Breast epithelium (tissue), 4 donors: ENCODE results near the gene RHCG. TPM values are rescaled to one million over a fixed set of nuclear protein-coding genes. Genes with fewer than 3 reads are reported as not detected.

Source experiments
- DNase-seq, 2 donors: peaks; one replicate each; pipeline ENCODE4 v3.0.0-alpha.2; 2019; ENCODE audit warnings: low spot score in 2 of 2
- H3K27ac ChIP-seq, 2 donors: fragments of 200-600 bp; sonication (generic) in 1 of 2; one replicate each; pipeline ENCODE4 v1.5.1; 2016 to 2019; ENCODE audit warnings: mild to moderate bottlenecking in 1 of 2
- H3K27me3 ChIP-seq, 2 donors: fragments of 200-600 bp; sonication (generic) in 1 of 2; one replicate each; pipeline versions ENCODE4 v1.5.1 to v1.6.0; 2017 to 2019; ENCODE audit warnings: control low read depth in 1 of 2, mild to moderate bottlenecking in 1 of 2
- H3K36me3 ChIP-seq: fragments of 200-600 bp; one replicate; pipeline ENCODE4 v1.5.1; 2019
- H3K4me1 ChIP-seq, 2 donors: fragments of 200-600 bp; sonication (generic); one replicate each; pipeline ENCODE4 v1.5.1; 2016 to 2019; ENCODE audit warnings: control low read depth in 1 of 2
- H3K4me3 ChIP-seq, 3 donors: fragments of 200-600 bp; sonication (generic); 1 replicate in 2 of 3; 2 replicates in 1 of 3; pipeline ENCODE4 v1.5.1; 2016 to 2019; ENCODE audit warnings: mild to moderate bottlenecking in 3 of 3, moderate library complexity in 2 of 3
- H3K9me3 ChIP-seq, 2 donors: fragments of 200-600 bp; sonication (generic) in 1 of 2; one replicate each; pipeline ENCODE4 v1.5.1; 2016 to 2019; ENCODE audit warnings: control low read depth in 1 of 2
- CTCF ChIP-seq, 3 donors: fragments of 450-650 bp; IDR thresholded peaks; one replicate each; pipeline ENCODE4 v1.5.1; 2016 to 2017; ENCODE audit warnings: antibody characterized with exemption in 3 of 3, mild to moderate bottlenecking in 3 of 3, moderate library complexity in 3 of 3
- POLR2A ChIP-seq: fragments of 450-650 bp; IDR thresholded peaks from one replicate; pipeline ENCODE4 v1.6.1; 2016; ENCODE audit warnings: antibody characterized with exemption, mild to moderate bottlenecking, moderate library complexity
- POLR2AphosphoS5 ChIP-seq, 3 donors: sonication (generic); formaldehyde crosslinking; IDR thresholded peaks; one replicate each; pipeline ENCODE4 v1.6.1; 2017; ENCODE audit warnings: antibody characterized with exemption in 3 of 3
- intact Hi-C: fragments of 100-400 bp; cut with DNase I; formaldehyde crosslinking; loops from one replicate; pipeline ENCODE4 v1.15.1; 2023; ENCODE audit warnings: low total_unique reads
- total RNA-seq, 3 donors: library from RNA; depleted of rRNA; stranded (reverse); fragments of >200 nt; gene quantifications; one replicate each; pipeline ENCODE4 v1.1.0, GENCODE V29; 2016

The RHCG gene
- total RNA-seq, 3 donors from 2014 or later: 0.16 to 1.5 (median 0.66) TPM

- TF ChIP-seq POLR2AphosphoS5 (IDR thresholded peaks at IDR 0.05) (no peak), CTCF (IDR thresholded peaks at IDR 0.05) (no peak), POLR2A (no peak)
- no peaks in the 10 kb centered on the region for H3K4me1 ChIP-seq
- intact Hi-C loops: loop anchor here (1.0 kb wide), 1 partner anchor 29 kb away; no protein-coding TSS in a partner anchor
These were observed 27.8 kb upstream of the RHCG start for GRCh38 chr15:89524184-89524583.

GRCh38 chr15:89523101-89523500, 26.7 kb upstream of the RHCG start:
- no peak for DNase-seq
- Histone ChIP-seq H3K4me1 (no peaks in the 10 kb centered on the region), H3K4me3 (no peak overlapping the region), H3K27me3 (no peaks in the 10 kb centered on the region), H3K9me3 (no peaks in the 10 kb centered on the region), H3K36me3 (no peaks in the 10 kb centered on the region), H3K27ac (no peak overlapping the region)
- intact Hi-C loops: no loop called here
- TF ChIP-seq POLR2AphosphoS5 (IDR thresholded peaks at IDR 0.05) (no peak), CTCF (IDR thresholded peaks at IDR 0.05) (no peak), POLR2A (no peak)

More at GRCh38 chr15:89524184-89524583, 27.8 kb upstream of the RHCG start:
- Histone ChIP-seq H3K27me3 (no peaks in the 10 kb centered on the region), H3K9me3 (no peaks in the 10 kb centered on the region), H3K4me3 (no peak overlapping the region), H3K27ac (no peak overlapping the region), H3K36me3 (no peaks in the 10 kb centered on the region)
- no peak for DNase-seq

- H3K9me3 ChIP-seq: no peaks in the 10 kb centered on the region
- no peak overlapping the region for H3K4me3 ChIP-seq
- intact Hi-C loops: no loop called here
- H3K36me3 ChIP-seq: no peaks in the 10 kb centered on the region
- TF ChIP-seq POLR2A (no peak), CTCF (IDR thresholded peaks at IDR 0.05) (no peak), POLR2AphosphoS5 (IDR thresholded peaks at IDR 0.05) (no peak)
- H3K27me3 ChIP-seq: no peaks in the 10 kb centered on the region
- no peak for DNase-seq
- no peaks in the 10 kb centered on the region for H3K4me1 ChIP-seq
- no peak overlapping the region for H3K27ac ChIP-seq
These were observed 25.2 kb upstream of the RHCG start for GRCh38 chr15:89521605-89522004.

GRCh38 chr15:89515477-89515876, 19.1 kb upstream of the RHCG start:
- intact Hi-C loops: loop anchor here (5.0 kb wide), 1 partner anchor 148 kb away; no protein-coding TSS in a partner anchor
- Histone ChIP-seq H3K4me1 (no peaks in the 10 kb centered on the region), H3K9me3 (no peaks in the 10 kb centered on the region), H3K4me3 (no peak overlapping the region), H3K36me3 (no peaks in the 10 kb centered on the region), H3K27me3 (peaks cover 0 to 4% of the 10 kb centered on the region in 2 donors), H3K27ac (no peak overlapping the region)
- TF ChIP-seq POLR2AphosphoS5 (IDR thresholded peaks at IDR 0.05): no peak
- TF ChIP-seq POLR2A: no peak
- TF ChIP-seq CTCF (IDR thresholded peaks at IDR 0.05): no peak
- no peak for DNase-seq

GRCh38 chr15:89514596-89515406, 18.4 kb upstream of the RHCG start:
- TF ChIP-seq POLR2AphosphoS5 (IDR thresholded peaks at IDR 0.05) (no peak), CTCF (IDR thresholded peaks at IDR 0.05) (no peak), POLR2A (no peak)
- DNase-seq: peak in 1 of 2 donors; percentile 21
- Histone ChIP-seq H3K9me3 (no peaks in the 10 kb centered on the region), H3K4me3 (no peak overlapping the region), H3K36me3 (no peaks in the 10 kb centered on the region), H3K4me1 (no peaks in the 10 kb centered on the region), H3K27ac (no peak overlapping the region), H3K27me3 (peaks cover 0 to 4% of the 10 kb centered on the region in 2 donors)
- intact Hi-C loops: loop anchor here (5.0 kb wide), 1 partner anchor 148 kb away; no protein-coding TSS in a partner anchor
